ENCODE results near the gene TBC1D14. TPM values are rescaled to one million over a fixed set of nuclear protein-coding genes. Genes with fewer than 3 reads are reported as not detected.

Gene TBC1D14
- polyA plus RNA-seq, 3 donors = 36.3 to 44.7 (median 39.3) TPM

GRCh38 chr4:6889101-6889735 is 20.4 kb upstream of the TBC1D14 start:
- Histone ChIP-seq H2AFZ (ENCODE audit: insufficient read depth, low read depth, low read length, poor library complexity, severe bottlenecking) (no peak overlapping the region), H3K4me3 (replicated peaks in 1 of 3; ENCODE audit: low read depth in 2 of 3, low read length in 3 of 3) (no peak overlapping the region), H3K4me2 (replicated peaks; ENCODE audit: extremely low read depth, low read length, poor library complexity, severe bottlenecking) (no peak overlapping the region), H3K27me3 (ENCODE audit: control insufficient read depth in 2 of 2, insufficient read depth in 2 of 2, low read length in 2 of 2) (no peaks in the 10 kb centered on the region), H3K79me2 (ENCODE audit: insufficient read depth, low read length) (no peaks in the 10 kb centered on the region), H3K4me1 (ENCODE audit: control insufficient read depth in 1 of 2, insufficient read depth in 2 of 2, low read length in 2 of 2) (peaks cover 80 to 86% of the 10 kb centered on the region in 2 donors), H3K9ac (ENCODE audit: insufficient read depth, low read length, poor library complexity, severe bottlenecking) (no peak overlapping the region), H3K36me3 (replicated peaks in 1 of 2; ENCODE audit: control insufficient read depth in 1 of 2, insufficient read depth in 2 of 2, low read length in 2 of 2) (peaks cover 2 to 4% of the 10 kb centered on the region in 2 donors), H3K27ac (ENCODE audit: low read depth in 1 of 2, low read length in 2 of 2) (no peak overlapping the region), H4K20me1 (ENCODE audit: insufficient read depth, low read length) (no peaks in the 10 kb centered on the region), H3K9me3 (replicated peaks in 1 of 2; ENCODE audit: control insufficient read depth in 1 of 2, insufficient read depth in 1 of 2, low read length in 2 of 2) (peaks cover 9 to 18% of the 10 kb centered on the region in 2 donors)
- H3K4me1 Mint-ChIP-seq = peaks cover 81% of the 10 kb centered on the region
- H3K4me3 Mint-ChIP-seq = no peak overlapping the region
- H3K36me3 Mint-ChIP-seq = peaks cover 8 to 14% of the 10 kb centered on the region in 2 donors
- no peak for DNase-seq
- WGBS (ENCODE audit: insufficient coverage) = 99% methylated on average over 30 of the region's 37 CpGs
- intact Hi-C loops (cut with micrococcal nuclease) = loop anchor here in 1 of 2 donors (5.0 kb wide), 1 partner anchor 38 kb away; no protein-coding TSS in a partner anchor
- peak overlapping the region in 5 of 7 donors; percentile 74 to 98 (median 93) for H3K27ac Mint-ChIP-seq
- no peak for TF ChIP-seq CTCF (IDR thresholded peaks at IDR 0.05)
- H3K9me3 Mint-ChIP-seq = peaks cover 5 to 20% (median 17%) of the 10 kb centered on the region in 7 donors
- peaks cover 0 to 2% (median 1%) of the 10 kb centered on the region in 3 donors for H3K27me3 Mint-ChIP-seq (ENCODE audit: low read depth in 3 of 3)

- H3K4me1 Mint-ChIP-seq = peaks cover 87% of the 10 kb centered on the region
- H3K9me3 ChIP-seq (replicated peaks in 1 of 2; ENCODE audit: control insufficient read depth in 1 of 2, insufficient read depth in 1 of 2, low read length in 2 of 2) = peaks cover 9 to 18% of the 10 kb centered on the region in 2 donors
- no peak overlapping the region for H3K4me3 ChIP-seq (replicated peaks in 1 of 3; ENCODE audit: low read depth in 2 of 3, low read length in 3 of 3)
- peaks cover 0 to 2% (median 1%) of the 10 kb centered on the region in 3 donors for H3K27me3 Mint-ChIP-seq (ENCODE audit: low read depth in 3 of 3)
- no peaks in the 10 kb centered on the region for H3K36me3 ChIP-seq (replicated peaks in 1 of 2; ENCODE audit: control insufficient read depth in 1 of 2, insufficient read depth in 2 of 2, low read length in 2 of 2)
- DNase-seq = no peak
- H2AFZ ChIP-seq (ENCODE audit: insufficient read depth, low read depth, low read length, poor library complexity, severe bottlenecking) = no peak overlapping the region
- TF ChIP-seq CTCF (IDR thresholded peaks at IDR 0.05) = no peak
- H3K9me3 Mint-ChIP-seq = peaks cover 5 to 20% (median 17%) of the 10 kb centered on the region in 7 donors
- H3K4me2 ChIP-seq (replicated peaks; ENCODE audit: extremely low read depth, low read length, poor library complexity, severe bottlenecking) = no peak overlapping the region
- intact Hi-C loops (cut with micrococcal nuclease) = loop anchor here in 1 of 2 donors (5.0 kb wide), 2 partner anchors 37 to 52 kb away; no protein-coding TSS in a partner anchor
- 87% methylated on average over 10 of the region's 15 CpGs for WGBS (ENCODE audit: insufficient coverage)
- H3K36me3 Mint-ChIP-seq = peaks cover 8 to 10% of the 10 kb centered on the region in 2 donors
- peak overlapping the region in 1 of 2 donors; percentile 88 for H3K27ac ChIP-seq (ENCODE audit: low read depth in 1 of 2, low read length in 2 of 2)
- no peak overlapping the region for H3K4me3 Mint-ChIP-seq
- no peaks in the 10 kb centered on the region for H4K20me1 ChIP-seq (ENCODE audit: insufficient read depth, low read length)
- no peaks in the 10 kb centered on the region for H3K79me2 ChIP-seq (ENCODE audit: insufficient read depth, low read length)
- H3K27me3 ChIP-seq (ENCODE audit: control insufficient read depth in 2 of 2, insufficient read depth in 2 of 2, low read length in 2 of 2) = no peaks in the 10 kb centered on the region
- peaks cover 86 to 92% of the 10 kb centered on the region in 2 donors for H3K4me1 ChIP-seq (ENCODE audit: control insufficient read depth in 1 of 2, insufficient read depth in 2 of 2, low read length in 2 of 2)
- H3K27ac Mint-ChIP-seq = peak overlapping the region in 5 of 7 donors; percentile 72 to 98 (median 95)
- no peak overlapping the region for H3K9ac ChIP-seq (ENCODE audit: insufficient read depth, low read length, poor library complexity, severe bottlenecking)
Measured at GRCh38 chr4:6889736-6890324, 19.8 kb upstream of the TBC1D14 start.

Measured in CD14-positive monocyte (primary cell).